Suprapubic skin (tissue), 4 donors: ENCODE measurements around the gene CRYBG1. TPM values are rescaled to one million over a fixed set of nuclear protein-coding genes. Genes with fewer than 3 reads are reported as not detected.

Experiments
- DNase-seq, 2 donors: peaks; one replicate each; pipeline ENCODE4 v3.0.0-alpha.2; 2019; ENCODE audit warnings: low spot score in 2 of 2
- H3K27ac ChIP-seq: fragments of 200-600 bp; sonication (generic); one replicate; pipeline ENCODE4 v1.5.1; 2019
- H3K27me3 ChIP-seq: fragments of 200-600 bp; sonication (generic); one replicate; pipeline ENCODE4 v1.5.1; 2019
- H3K36me3 ChIP-seq: fragments of 200-600 bp; sonication (generic); one replicate; pipeline ENCODE4 v1.5.1; 2019
- H3K4me1 ChIP-seq: fragments of 200-600 bp; sonication (generic); one replicate; pipeline ENCODE4 v1.5.1; 2019
- H3K4me3 ChIP-seq: fragments of 200-600 bp; sonication (generic); one replicate; pipeline ENCODE4 v1.5.1; 2019; ENCODE audit warnings: mild to moderate bottlenecking
- H3K9me3 ChIP-seq: fragments of 200-600 bp; sonication (generic); one replicate; pipeline ENCODE4 v1.5.1; 2019
- EP300 ChIP-seq: sonication (generic); formaldehyde crosslinking; IDR thresholded peaks from one replicate; pipeline ENCODE4 v1.6.1; 2017; ENCODE audit warnings: antibody characterized with exemption
- POLR2A ChIP-seq, 2 donors: fragments of 450-650 bp; IDR thresholded peaks; one replicate each; pipeline ENCODE4 v1.6.1; 2017; ENCODE audit warnings: antibody characterized with exemption in 2 of 2, mild to moderate bottlenecking in 2 of 2, moderate library complexity in 2 of 2
- POLR2AphosphoS5 ChIP-seq, 3 donors: sonication (generic); formaldehyde crosslinking; IDR thresholded peaks; one replicate each; pipeline ENCODE4 v1.6.1; 2017; ENCODE audit warnings: antibody characterized with exemption in 3 of 3
- WGBS: methylation state at CpG from one replicate; pipeline ENCODE4 v1.1.5; 2018; 5-methylcytosine and 5-hydroxymethylcytosine counted together
- total RNA-seq, 4 donors: library from RNA; depleted of rRNA; stranded (reverse); fragments of >200 nt; gene quantifications; one replicate each; pipeline ENCODE4 v1.1.0, GENCODE V29; 2016
- TF ChIP-seq, protein P1 (sequence below), 2 donors: fragments of 200-600 bp in 1 of 2; fragments of 450-650 bp in 1 of 2; sonication (generic) in 1 of 2; IDR thresholded peaks; one replicate each; pipeline ENCODE4 v1.5.1; 2016 to 2019; ENCODE audit warnings: antibody characterized with exemption in 2 of 2, mild to moderate bottlenecking in 1 of 2, moderate library complexity in 1 of 2

The CRYBG1 gene
- total RNA-seq, 4 donors from 2014 or later, result 91.8 to 124 (median 99.7) TPM

DNA sequence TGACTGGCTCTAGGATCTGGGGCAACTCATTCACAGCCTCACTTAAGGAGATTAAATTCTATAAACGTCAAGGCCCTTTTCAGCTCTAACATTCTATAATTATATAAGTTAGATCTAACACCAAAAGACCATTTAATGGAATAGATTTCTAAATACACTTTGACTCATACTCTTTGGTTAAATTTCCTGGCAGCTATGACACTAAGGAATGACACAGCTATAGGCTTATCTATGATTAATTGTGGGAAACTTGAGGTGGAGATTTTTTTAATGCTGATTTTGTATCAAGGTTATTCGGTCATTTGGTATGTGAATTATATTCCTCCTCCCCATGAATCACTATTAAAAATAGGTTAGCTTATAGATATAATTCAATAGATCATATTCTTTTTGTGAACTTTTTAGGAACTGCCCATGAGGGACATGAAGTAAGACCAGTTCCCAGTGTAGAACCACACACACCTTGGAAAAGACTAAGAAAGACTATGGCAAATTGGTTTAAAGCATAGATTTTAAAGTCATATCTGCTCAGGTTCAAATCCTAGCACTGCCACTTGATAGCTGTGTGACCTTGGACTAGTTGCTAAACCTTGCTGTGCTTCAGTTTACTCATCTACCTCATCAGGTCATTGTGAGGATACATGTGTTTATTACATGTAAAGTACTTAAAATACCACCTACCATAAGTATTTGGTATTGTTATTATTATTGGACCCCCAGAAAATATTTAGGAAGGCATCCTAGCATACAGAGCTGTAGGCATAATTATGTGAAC lies 116.0 kb downstream of the CRYBG1 start:
- no peaks in the 10 kb centered on the region for H3K27me3 ChIP-seq
- H3K4me3 ChIP-seq, result no peak overlapping the region
- no peak overlapping the region for H3K27ac ChIP-seq
- H3K36me3 ChIP-seq, result no peaks in the 10 kb centered on the region
- DNase-seq, result no peak
- WGBS, result 41% methylated on average over 2 of the region's 2 CpGs
- no peaks in the 10 kb centered on the region for H3K9me3 ChIP-seq
- H3K4me1 ChIP-seq, result peaks cover 4% of the 10 kb centered on the region
- TF ChIP-seq POLR2AphosphoS5 (IDR thresholded peaks at IDR 0.05) (no peak), POLR2A (IDR thresholded peaks at IDR 0.05) (no peak), EP300 (no peak)
- TF ChIP-seq, protein P1, sequence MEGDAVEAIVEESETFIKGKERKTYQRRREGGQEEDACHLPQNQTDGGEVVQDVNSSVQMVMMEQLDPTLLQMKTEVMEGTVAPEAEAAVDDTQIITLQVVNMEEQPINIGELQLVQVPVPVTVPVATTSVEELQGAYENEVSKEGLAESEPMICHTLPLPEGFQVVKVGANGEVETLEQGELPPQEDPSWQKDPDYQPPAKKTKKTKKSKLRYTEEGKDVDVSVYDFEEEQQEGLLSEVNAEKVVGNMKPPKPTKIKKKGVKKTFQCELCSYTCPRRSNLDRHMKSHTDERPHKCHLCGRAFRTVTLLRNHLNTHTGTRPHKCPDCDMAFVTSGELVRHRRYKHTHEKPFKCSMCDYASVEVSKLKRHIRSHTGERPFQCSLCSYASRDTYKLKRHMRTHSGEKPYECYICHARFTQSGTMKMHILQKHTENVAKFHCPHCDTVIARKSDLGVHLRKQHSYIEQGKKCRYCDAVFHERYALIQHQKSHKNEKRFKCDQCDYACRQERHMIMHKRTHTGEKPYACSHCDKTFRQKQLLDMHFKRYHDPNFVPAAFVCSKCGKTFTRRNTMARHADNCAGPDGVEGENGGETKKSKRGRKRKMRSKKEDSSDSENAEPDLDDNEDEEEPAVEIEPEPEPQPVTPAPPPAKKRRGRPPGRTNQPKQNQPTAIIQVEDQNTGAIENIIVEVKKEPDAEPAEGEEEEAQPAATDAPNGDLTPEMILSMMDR (IDR thresholded peaks at IDR 0.05), result no peak

DNA sequence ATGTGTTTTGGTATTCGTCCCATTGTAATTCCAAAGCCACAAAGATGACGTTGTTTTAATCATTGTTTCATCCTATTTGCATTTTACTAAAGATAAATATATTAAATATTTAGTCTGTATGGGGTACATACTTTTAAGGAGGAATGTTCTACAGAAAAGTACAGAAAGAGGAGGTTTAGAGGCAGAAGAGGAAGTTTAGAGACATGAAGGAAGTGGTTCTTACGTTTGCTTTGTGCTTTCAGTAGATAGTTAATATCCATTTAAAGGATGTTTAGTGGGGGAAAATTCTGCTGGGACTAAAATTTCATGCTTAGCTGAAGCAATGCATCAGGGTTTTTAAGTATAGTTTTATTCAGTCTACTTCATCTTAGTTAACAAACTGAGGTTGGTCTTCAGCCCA lies 116.6 kb downstream of the CRYBG1 start:
- H3K27ac ChIP-seq, result no peak overlapping the region
- DNase-seq, result no peak
- no peaks in the 10 kb centered on the region for H3K27me3 ChIP-seq
- TF ChIP-seq, protein P1 (IDR thresholded peaks at IDR 0.05), result no peak
- TF ChIP-seq EP300, result no peak
- TF ChIP-seq POLR2A (IDR thresholded peaks at IDR 0.05), result no peak
- TF ChIP-seq POLR2AphosphoS5 (IDR thresholded peaks at IDR 0.05), result no peak
- H3K36me3 ChIP-seq, result no peaks in the 10 kb centered on the region
- H3K9me3 ChIP-seq, result no peaks in the 10 kb centered on the region
- 66% methylated on average over 3 of the region's 3 CpGs for WGBS
- peaks cover 4% of the 10 kb centered on the region for H3K4me1 ChIP-seq
- no peak overlapping the region for H3K4me3 ChIP-seq

DNA sequence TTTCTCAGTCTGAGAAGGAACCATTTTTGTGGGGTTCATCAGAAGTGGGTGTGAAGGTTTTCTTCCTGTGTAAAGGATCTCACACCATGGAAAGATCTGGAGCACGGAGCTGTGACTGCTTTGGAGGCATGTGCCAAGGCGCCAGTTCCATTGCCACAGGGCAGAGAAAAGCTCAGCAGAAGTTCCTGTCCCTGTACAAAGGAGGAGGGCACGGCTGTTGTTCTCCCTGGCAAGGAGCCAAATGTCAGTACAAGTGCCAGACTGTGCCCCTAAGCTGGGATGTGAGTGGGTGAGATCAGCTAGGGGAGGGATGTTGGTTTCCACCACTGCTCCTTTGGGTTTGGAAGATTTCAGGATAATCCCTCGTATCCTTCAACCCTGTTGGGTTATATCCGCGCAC lies 117.3 kb downstream of the CRYBG1 start:
- H3K9me3 ChIP-seq, result no peaks in the 10 kb centered on the region
- no peak for DNase-seq
- no peak overlapping the region for H3K4me3 ChIP-seq
- H3K4me1 ChIP-seq, result peaks cover 4% of the 10 kb centered on the region
- H3K27me3 ChIP-seq, result no peaks in the 10 kb centered on the region
- 64% methylated on average over 6 of the region's 6 CpGs for WGBS
- no peaks in the 10 kb centered on the region for H3K36me3 ChIP-seq
- no peak overlapping the region for H3K27ac ChIP-seq
- no peak for TF ChIP-seq EP300
- TF ChIP-seq, protein P1 (IDR thresholded peaks at IDR 0.05), result no peak
- TF ChIP-seq POLR2A (IDR thresholded peaks at IDR 0.05), result no peak
- no peak for TF ChIP-seq POLR2AphosphoS5 (IDR thresholded peaks at IDR 0.05)

DNA sequence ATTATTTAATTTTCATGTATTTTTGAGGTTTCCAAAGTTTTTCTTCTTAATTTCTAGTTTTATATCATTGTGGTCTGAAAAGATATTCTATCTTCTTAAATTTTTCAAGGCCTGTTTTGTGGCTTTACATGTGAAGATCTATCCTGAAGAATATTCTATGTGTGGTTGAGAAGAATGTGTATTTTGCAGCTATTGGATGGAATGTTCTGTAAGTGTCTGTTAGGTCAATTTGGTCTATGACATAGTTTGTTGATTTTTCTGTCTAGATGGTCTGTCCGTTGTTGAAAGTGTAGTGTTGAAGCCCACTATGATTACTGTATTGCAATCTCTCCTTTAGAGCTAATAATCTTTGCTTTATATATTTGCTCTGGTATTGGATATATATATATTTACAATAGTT lies 125.7 kb downstream of the CRYBG1 start:
- DNase-seq, result no peak
- H3K36me3 ChIP-seq, result no peaks in the 10 kb centered on the region
- 82% methylated on average over 1 of the region's 1 CpG for WGBS
- no peaks in the 10 kb centered on the region for H3K9me3 ChIP-seq
- no peaks in the 10 kb centered on the region for H3K27me3 ChIP-seq
- no peak for TF ChIP-seq EP300
- TF ChIP-seq, protein P1 (IDR thresholded peaks at IDR 0.05), result no peak
- no peak for TF ChIP-seq POLR2A (IDR thresholded peaks at IDR 0.05)
- no peak for TF ChIP-seq POLR2AphosphoS5 (IDR thresholded peaks at IDR 0.05)
- H3K4me1 ChIP-seq, result no peaks in the 10 kb centered on the region
- no peak overlapping the region for H3K4me3 ChIP-seq
- H3K27ac ChIP-seq, result no peak overlapping the region

DNA sequence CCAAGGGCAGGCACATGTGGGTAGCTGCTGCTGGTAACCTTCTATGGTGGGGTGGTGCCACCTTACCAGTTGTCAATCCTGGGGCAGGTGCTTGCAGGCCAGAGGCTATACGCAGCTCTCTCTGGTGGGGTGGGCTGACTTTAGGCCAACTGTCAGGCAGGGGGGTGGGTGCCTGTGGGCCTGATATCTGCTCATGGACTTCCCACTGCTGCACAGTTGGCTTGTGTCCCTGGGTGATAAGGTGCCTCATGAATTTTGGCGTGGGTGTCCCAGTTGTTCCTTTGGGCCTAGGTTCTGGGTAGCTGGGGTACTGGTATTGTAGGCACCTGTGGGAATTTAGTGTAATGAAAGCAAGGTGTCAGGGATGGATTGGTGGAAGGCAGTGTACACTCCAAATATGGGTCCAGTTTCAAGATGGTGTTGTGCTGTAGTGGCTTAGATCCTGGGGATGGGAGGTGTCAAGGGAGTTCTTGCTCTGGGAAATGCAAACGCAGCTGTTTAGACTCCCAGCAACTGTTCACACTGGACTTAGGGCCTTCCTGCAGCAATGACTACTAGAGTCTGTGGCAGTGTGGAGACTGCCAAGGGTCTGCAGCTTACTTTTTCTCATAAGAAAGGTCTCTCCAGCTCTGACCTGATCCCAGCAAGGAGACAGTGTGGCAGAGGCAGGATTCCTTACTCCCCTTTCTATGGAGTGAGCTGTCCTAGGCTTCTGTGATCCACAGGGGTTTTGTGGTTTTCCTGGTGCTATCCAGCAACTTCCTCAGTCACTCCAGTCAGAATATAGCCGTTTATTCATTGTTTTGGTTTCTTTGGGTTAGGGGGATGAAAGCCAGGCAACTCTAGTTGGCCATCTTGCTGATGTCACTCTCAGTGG lies 128.2 kb downstream of the CRYBG1 start:
- Histone ChIP-seq H3K9me3 (no peaks in the 10 kb centered on the region), H3K27me3 (no peaks in the 10 kb centered on the region), H3K36me3 (no peaks in the 10 kb centered on the region), H3K27ac (no peak overlapping the region), H3K4me1 (no peaks in the 10 kb centered on the region), H3K4me3 (no peak overlapping the region)
- TF ChIP-seq EP300 (no peak), POLR2A (IDR thresholded peaks at IDR 0.05) (no peak), POLR2AphosphoS5 (IDR thresholded peaks at IDR 0.05) (no peak)
- TF ChIP-seq, protein P1 (IDR thresholded peaks at IDR 0.05), result no peak
- WGBS, result 57% methylated on average over 4 of the region's 4 CpGs
- DNase-seq, result no peak
